K562 (cell line): ENCODE measurements around the gene CCR8. TPM values are rescaled to one million over a fixed set of nuclear protein-coding genes. Genes with fewer than 3 reads are reported as not detected.

ENCODE experiments used
- ATAC-seq: fragments of 200-7000 bp; cut with Tn5 transposase; 3 replicates; pipeline ENCODE4 v1.9.1; 2020; ENCODE audit warnings: moderate library complexity
- BruUV-seq: library from RNA; stranded (reverse); fragments of 400-500 nt; replicated peaks from 2 replicates; lab custom pipeline; 2021; lab: Mats Ljungman, UMichigan
- CTCF ChIA-PET: fragments of 300-600 bp; formaldehyde crosslinking; extraction: SDS; loops from one replicate; lab custom pipeline; 2021; ENCODE audit warnings: low intra/inter-chr PET ratio; lab: Yijun Ruan, JAX
- POLR2A ChIA-PET: fragments of 300-600, 350-650 bp; sonication (Branson Sonifier 250); formaldehyde crosslinking; extraction: SDS; loops from one replicate; lab custom pipeline; 2021; ENCODE audit warnings: antibody characterized with exemption, inconsistent platforms; lab: Yijun Ruan, JAX
- DNase-seq, 4 experiments: peaks; one replicate each; pipeline versions ENCODE4 v3.0.0 to v3.0.0-alpha.2; 2011 to 2018; ENCODE audit warnings: low spot score in 3 of 4, mixed read lengths in 3 of 4; ENCODE audit errors: extremely low read depth in 1 of 4
- FAIRE-seq: peaks from 2 replicates; lab custom pipeline; 2011; peaks lifted over from hg19 to GRCh38; lab: Jason Lieb, UNC
- H2AFZ ChIP-seq: 2 replicates; pipeline ENCODE4 v1.6.0; 2011; ENCODE audit warnings: low read depth, low read length, control low read depth, inconsistent platforms
- H3K27ac ChIP-seq: fragments of 200-600 bp; 3 replicates; pipeline ENCODE4 v1.8.0; 2011; ENCODE audit warnings: low read depth, mild to moderate bottlenecking, control low read depth, inconsistent platforms, low read length, moderate library complexity, mixed read lengths; ENCODE audit errors: extremely low read depth
- H3K27me3 ChIP-seq, 2 experiments: fragments of 300-600 bp in 1 of 2; 2 replicates in 1 of 2; 3 replicates in 1 of 2; pipeline versions ENCODE4 v1.6.0 to v1.8.0; 2011; ENCODE audit warnings: inconsistent platforms in 2 of 2, low read length in 2 of 2, mild to moderate bottlenecking in 1 of 2, mixed read lengths in 1 of 2, moderate library complexity in 1 of 2; ENCODE audit not compliant: control insufficient read depth in 2 of 2, insufficient read depth in 2 of 2
- H3K36me3 ChIP-seq: fragments of 300-600 bp; 3 replicates; pipeline ENCODE4 v1.8.0; 2011; ENCODE audit warnings: mild to moderate bottlenecking, low read length, inconsistent platforms; ENCODE audit not compliant: control insufficient read depth, insufficient read depth
- H3K4me1 ChIP-seq, 2 experiments: fragments of 200-600 bp in 1 of 2; replicated peaks in 1 of 2; 2 replicates in 1 of 2; 3 replicates in 1 of 2; pipeline versions ENCODE4 v1.5.1 to v1.8.0; 2011; ENCODE audit warnings: inconsistent platforms in 2 of 2, low read length in 2 of 2, mild to moderate bottlenecking in 1 of 2, mixed read lengths in 1 of 2, moderate library complexity in 1 of 2; ENCODE audit not compliant: control insufficient read depth in 2 of 2, insufficient read depth in 2 of 2
- H3K4me2 ChIP-seq: 2 replicates; pipeline ENCODE4 v1.6.1; 2011; ENCODE audit warnings: low read length, control low read depth, inconsistent platforms, mixed read lengths; ENCODE audit not compliant: insufficient read depth
- H3K4me3 ChIP-seq: fragments of 200-600 bp; sonication (generic), shearing (Covaris generic); 2 replicates; pipeline ENCODE4 v1.5.1; 2016; ENCODE audit warnings: control low read depth, inconsistent platforms
- H3K79me2 ChIP-seq: fragments of 200-600 bp; 3 replicates; pipeline ENCODE4 v1.8.0; 2011; ENCODE audit warnings: low read length, inconsistent platforms; ENCODE audit not compliant: control insufficient read depth, insufficient read depth
- H3K9ac ChIP-seq, 2 experiments: 2 replicates each; pipeline versions ENCODE4 v1.6.0 to v1.6.1; 2011; ENCODE audit warnings: low read depth in 2 of 2, low read length in 2 of 2, control low read depth in 1 of 2, inconsistent platforms in 1 of 2, mild to moderate bottlenecking in 1 of 2, mixed read lengths in 1 of 2; ENCODE audit not compliant: insufficient read depth in 1 of 2
- H3K9me1 ChIP-seq: one replicate; pipeline ENCODE4 v1.6.0; 2011; ENCODE audit warnings: inconsistent platforms, mild to moderate bottlenecking, low read length, moderate library complexity; ENCODE audit not compliant: control insufficient read depth, insufficient read depth
- H3K9me3 ChIP-seq: replicated peaks from 2 replicates; pipeline ENCODE4 v1.5.1; 2011; ENCODE audit warnings: low read depth, low read length, inconsistent platforms; ENCODE audit not compliant: control insufficient read depth, insufficient read depth
- H4K20me1 ChIP-seq: replicated peaks from 2 replicates; pipeline ENCODE4 v1.6.1; 2011; ENCODE audit warnings: low read length, inconsistent platforms, mixed read lengths; ENCODE audit not compliant: control insufficient read depth, insufficient read depth
- CBX5 ChIP-seq: IDR thresholded peaks from 2 replicates; pipeline ENCODE4 v1.6.1; 2014; ENCODE audit warnings: low read depth, borderline replicate concordance
- CC2D1A ChIP-seq: fragments of 450-650 bp; IDR thresholded peaks from 2 replicates; pipeline ENCODE4 v1.6.1; 2017; ENCODE audit warnings: mild to moderate bottlenecking
- CHD2 ChIP-seq: IDR thresholded peaks from 2 replicates; pipeline ENCODE4 v1.6.1; 2011; ENCODE audit warnings: low read depth, low read length
- ESRRA ChIP-seq: fragments of 450-650 bp; IDR thresholded peaks from 2 replicates; pipeline ENCODE4 v1.6.1; 2014; ENCODE audit warnings: low read depth, mild to moderate bottlenecking, moderate library complexity, borderline replicate concordance
- GABPB1 ChIP-seq: sonication (generic); formaldehyde crosslinking; IDR thresholded peaks from 2 replicates; pipeline ENCODE4 v1.8.0; 2022; ENCODE audit warnings: mild to moderate bottlenecking, missing genetic modification reagents
- NFE2 ChIP-seq: IDR thresholded peaks from 2 replicates; pipeline ENCODE4 v1.6.1; 2014; ENCODE audit warnings: antibody characterized with exemption, low read depth
- PTTG1 ChIP-seq: fragments of 450-650 bp; IDR thresholded peaks from 2 replicates; pipeline ENCODE4 v1.6.1; 2016; ENCODE audit warnings: low read depth, mild to moderate bottlenecking, missing genetic modification characterization, missing compliant biosample characterization
- RB1 ChIP-seq: fragments of 450-650 bp; IDR thresholded peaks from 2 replicates; pipeline ENCODE4 v1.6.1; 2017; ENCODE audit warnings: low read depth, mild to moderate bottlenecking
- RCOR1 ChIP-seq, 2 experiments: IDR thresholded peaks; 2 replicates each; pipeline ENCODE4 v1.6.1; 2012; ENCODE audit warnings: low read depth in 2 of 2, low read length in 2 of 2, borderline replicate concordance in 1 of 2, improper control_type of control experiment in 1 of 2
- RHOXF2B ChIP-seq: fragments of 250-450 bp; sonication (Bioruptor Pico); conservative IDR thresholded peaks from 2 replicates; pipeline ENCODE4 v1.5.1; 2021
- SMC3 ChIP-seq: conservative IDR thresholded peaks from 2 replicates; pipeline ENCODE4 v1.6.1; 2011; ENCODE audit warnings: low read depth, low read length, improper control_type of control experiment; ENCODE audit not compliant: insufficient read depth
- ZNF253 ChIP-seq: fragments of 250-450 bp; sonication (Bioruptor Pico); conservative IDR thresholded peaks from 2 replicates; pipeline ENCODE4 v1.6.1; 2021; ENCODE audit warnings: mild to moderate bottlenecking
- WGBS: fragments of 100-300 bp; shearing (Covaris generic); methylation state at CpG from one replicate; pipeline ENCODE4 v1.1.6; 2016; ENCODE audit warnings: low coverage, mixed read lengths; ENCODE audit not compliant: insufficient coverage; ENCODE audit errors: missing lambda C conversion rate; 5-methylcytosine and 5-hydroxymethylcytosine counted together
- in situ Hi-C: fragments of 300-500 bp; cut with MboI; formaldehyde crosslinking; loops from 4 replicates; pipeline ENCODE4 v1.15.0; 2018; ENCODE audit warnings: inconsistent platforms, mixed read lengths
- intact Hi-C: fragments of 100-400 bp; cut with micrococcal nuclease; formaldehyde crosslinking; loops from 2 replicates; pipeline ENCODE4 v1.14.2; 2022
- polyA plus RNA-seq, 8 experiments: library from polyadenylated mRNA; depleted of rRNA in 4 of 8; stranded (reverse) in 5 of 8; unstranded in 3 of 8; fragments of >200 nt; fragmentation: Nextera tagmentation in 2 of 8; fragmentation: Illumina TruSeq in 1 of 8; extraction: Ambion mirVana in 2 of 8; extraction: Trizol in 1 of 8; gene quantifications; 2 replicates each; pipeline versions ENCODE4 v1.2.1 to v1.2.3, GENCODE V29; 2011 to 2014; ENCODE audit warnings: inconsistent platforms in 1 of 8, missing spikeins in 1 of 8
- total RNA-seq, 7 experiments: library from RNA; depleted of rRNA in 6 of 7; stranded (reverse); fragments of >200 nt in 6 of 7; fragmentation: Illumina TruSeq in 2 of 7; extraction: Trizol in 2 of 7; gene quantifications; 2 replicates each; pipeline versions ENCODE4 v1.2.1 to v1.2.3, GENCODE V29; 2011 to 2021; ENCODE audit warnings: low replicate concordance in 1 of 7
- TF ChIP-seq, protein P1 (sequence below): sonication (generic); formaldehyde crosslinking; IDR thresholded peaks from 2 replicates; pipeline ENCODE4 v1.8.1; 2023; ENCODE audit warnings: missing genetic modification reagents, mild to moderate bottlenecking, borderline replicate concordance

The CCR8 gene
- total and polyA plus RNA-seq, 9 of the 15 experiments (the other 6 are each of a cell fraction or from before 2014, with no cell fraction given) = not detected

GRCh38 chr3:39288300-39288808 lies 41.2 kb upstream of the CCR8 start:
- peak; percentile 93 for FAIRE-seq
- POLR2A ChIA-PET = interaction anchor here (0.6 to 2.0 kb wide), 16 partner anchors 11 to 839 kb away, joined by 3 to 17 read pairs (median 4); partner anchors contain the start of genes RPSA and XIRP1
- WGBS = 12% methylated on average over 3 of the region's 3 CpGs
- TF ChIP-seq RHOXF2B (CRISPR knock-in tag) = 0 out of 2 replicates have a peak, but pooled peaks have one; percentile 22
- TF ChIP-seq CC2D1A = peak; percentile 95
- TF ChIP-seq GABPB1 = peak; percentile 46; the same call in 1 of the 2 replicates
- peak; percentile 72; the same call in 1 of the 2 replicates for TF ChIP-seq RB1
- peak; percentile 99 for TF ChIP-seq SMC3
- peak; percentile 52; the same call in 1 of the 2 replicates for TF ChIP-seq ESRRA
- TF ChIP-seq CHD2 = 0 out of 2 replicates have a peak, but pooled peaks have one; percentile 27
- TF ChIP-seq PTTG1 (tag) = no peak
- TF ChIP-seq NFE2 = peak; percentile 28; the same call in 1 of the 2 replicates
- TF ChIP-seq ZNF253 (CRISPR knock-in tag) = no peak
- TF ChIP-seq, protein P1, sequence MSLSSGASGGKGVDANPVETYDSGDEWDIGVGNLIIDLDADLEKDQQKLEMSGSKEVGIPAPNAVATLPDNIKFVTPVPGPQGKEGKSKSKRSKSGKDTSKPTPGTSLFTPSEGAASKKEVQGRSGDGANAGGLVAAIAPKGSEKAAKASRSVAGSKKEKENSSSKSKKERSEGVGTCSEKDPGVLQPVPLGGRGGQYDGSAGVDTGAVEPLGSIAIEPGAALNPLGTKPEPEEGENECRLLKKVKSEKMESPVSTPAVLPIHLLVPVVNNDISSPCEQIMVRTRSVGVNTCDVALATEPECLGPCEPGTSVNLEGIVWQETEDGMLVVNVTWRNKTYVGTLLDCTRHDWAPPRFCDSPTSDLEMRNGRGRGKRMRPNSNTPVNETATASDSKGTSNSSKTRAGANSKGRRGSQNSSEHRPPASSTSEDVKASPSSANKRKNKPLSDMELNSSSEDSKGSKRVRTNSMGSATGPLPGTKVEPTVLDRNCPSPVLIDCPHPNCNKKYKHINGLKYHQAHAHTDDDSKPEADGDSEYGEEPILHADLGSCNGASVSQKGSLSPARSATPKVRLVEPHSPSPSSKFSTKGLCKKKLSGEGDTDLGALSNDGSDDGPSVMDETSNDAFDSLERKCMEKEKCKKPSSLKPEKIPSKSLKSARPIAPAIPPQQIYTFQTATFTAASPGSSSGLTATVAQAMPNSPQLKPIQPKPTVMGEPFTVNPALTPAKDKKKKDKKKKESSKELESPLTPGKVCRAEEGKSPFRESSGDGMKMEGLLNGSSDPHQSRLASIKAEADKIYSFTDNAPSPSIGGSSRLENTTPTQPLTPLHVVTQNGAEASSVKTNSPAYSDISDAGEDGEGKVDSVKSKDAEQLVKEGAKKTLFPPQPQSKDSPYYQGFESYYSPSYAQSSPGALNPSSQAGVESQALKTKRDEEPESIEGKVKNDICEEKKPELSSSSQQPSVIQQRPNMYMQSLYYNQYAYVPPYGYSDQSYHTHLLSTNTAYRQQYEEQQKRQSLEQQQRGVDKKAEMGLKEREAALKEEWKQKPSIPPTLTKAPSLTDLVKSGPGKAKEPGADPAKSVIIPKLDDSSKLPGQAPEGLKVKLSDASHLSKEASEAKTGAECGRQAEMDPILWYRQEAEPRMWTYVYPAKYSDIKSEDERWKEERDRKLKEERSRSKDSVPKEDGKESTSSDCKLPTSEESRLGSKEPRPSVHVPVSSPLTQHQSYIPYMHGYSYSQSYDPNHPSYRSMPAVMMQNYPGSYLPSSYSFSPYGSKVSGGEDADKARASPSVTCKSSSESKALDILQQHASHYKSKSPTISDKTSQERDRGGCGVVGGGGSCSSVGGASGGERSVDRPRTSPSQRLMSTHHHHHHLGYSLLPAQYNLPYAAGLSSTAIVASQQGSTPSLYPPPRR (CRISPR knock-in tag) = 0 out of 2 replicates have a peak, but pooled peaks have one; percentile 10
- peak in 1 of 2 experiments; percentile 89; a peak in 2 of 4 replicates for TF ChIP-seq RCOR1 (IDR thresholded peaks at IDR 0.05; ENCODE audit: borderline replicate concordance in 1 of 2, low read depth in 2 of 2, low read length in 2 of 2)
- TF ChIP-seq CBX5 = peak; percentile 13; the same call in 1 of the 2 replicates

More at GRCh38 chr3:39288300-39288808, 41.2 kb upstream of the CCR8 start:
- no peaks in the 10 kb centered on the region for H3K36me3 ChIP-seq
- no peak overlapping the region for H2AFZ ChIP-seq
- H3K4me3 ChIP-seq = no peak overlapping the region
- peaks cover 3 to 21% of the 10 kb centered on the region in 2 experiments; a peak in 3 of 5 replicates for H3K4me1 ChIP-seq
- H3K9ac ChIP-seq = no peak overlapping the region
- H3K79me2 ChIP-seq = no peaks in the 10 kb centered on the region
- CTCF ChIA-PET = interaction anchor here (0.8 to 3.8 kb wide), 11 partner anchors 64 to 288 kb away, joined by 3 to 63 read pairs (median 4); partner anchors contain the start of gene XIRP1
- H4K20me1 ChIP-seq = no peaks in the 10 kb centered on the region
- in situ Hi-C loops = loop anchor here (5.0 kb wide), 2 partner anchors 101 to 161 kb away; no protein-coding TSS in a partner anchor
- no peak overlapping the region for H3K4me2 ChIP-seq
- H3K27ac ChIP-seq = no peak overlapping the region
- peaks cover 0 to 4% of the 10 kb centered on the region in 2 experiments; a peak in 1 of 5 replicates for H3K27me3 ChIP-seq
- BruUV-seq = no TSS peak
- intact Hi-C loops = loop anchor here (1.0 to 2.0 kb wide), 6 partner anchors 80 to 288 kb away; no protein-coding TSS in a partner anchor
- H3K9me1 ChIP-seq = no peaks in the 10 kb centered on the region
- DNase-seq (peak; percentile 90 to 97 (median 94)), ATAC-seq (peak; percentile 96)
- no peaks in the 10 kb centered on the region for H3K9me3 ChIP-seq
